Measurements from ENCODE around the gene ORC6.

- TF ChIP-seq CTCF (conservative IDR thresholded peaks at IDR 0.05 in 1 of 2, IDR thresholded peaks at IDR 0.05 in 1 of 2; ENCODE audit: low read depth in 1 of 2, low read length in 2 of 2) (no peak), EZH2 (IDR thresholded peaks at IDR 0.05; ENCODE audit: low read length, missing control alignments) (no peak)
These were observed 27.3 kb upstream of the ORC6 start for GRCh38 chr16:46662123-46662522.

All from fibroblast of lung (primary cell).